Activated CD4-positive, CD25-positive, alpha-beta regulatory T cell treated with anti-CD3 and anti-CD28 coated beads, Interleukin-2, amount 50 U/mL, for 72 hours (primary cell): ENCODE data around the gene CYP2J2.
"Not testable (repeated sequence)": the region's sequence is repeated elsewhere in the genome, so short reads cannot be mapped to it uniquely, and the experiment has no call there.

Experiments used
- DNase-seq: peaks from one replicate; pipeline ENCODE4 v3.0.0; 2021

Gene CYP2J2, protein sequence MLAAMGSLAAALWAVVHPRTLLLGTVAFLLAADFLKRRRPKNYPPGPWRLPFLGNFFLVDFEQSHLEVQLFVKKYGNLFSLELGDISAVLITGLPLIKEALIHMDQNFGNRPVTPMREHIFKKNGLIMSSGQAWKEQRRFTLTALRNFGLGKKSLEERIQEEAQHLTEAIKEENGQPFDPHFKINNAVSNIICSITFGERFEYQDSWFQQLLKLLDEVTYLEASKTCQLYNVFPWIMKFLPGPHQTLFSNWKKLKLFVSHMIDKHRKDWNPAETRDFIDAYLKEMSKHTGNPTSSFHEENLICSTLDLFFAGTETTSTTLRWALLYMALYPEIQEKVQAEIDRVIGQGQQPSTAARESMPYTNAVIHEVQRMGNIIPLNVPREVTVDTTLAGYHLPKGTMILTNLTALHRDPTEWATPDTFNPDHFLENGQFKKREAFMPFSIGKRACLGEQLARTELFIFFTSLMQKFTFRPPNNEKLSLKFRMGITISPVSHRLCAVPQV

DNA sequence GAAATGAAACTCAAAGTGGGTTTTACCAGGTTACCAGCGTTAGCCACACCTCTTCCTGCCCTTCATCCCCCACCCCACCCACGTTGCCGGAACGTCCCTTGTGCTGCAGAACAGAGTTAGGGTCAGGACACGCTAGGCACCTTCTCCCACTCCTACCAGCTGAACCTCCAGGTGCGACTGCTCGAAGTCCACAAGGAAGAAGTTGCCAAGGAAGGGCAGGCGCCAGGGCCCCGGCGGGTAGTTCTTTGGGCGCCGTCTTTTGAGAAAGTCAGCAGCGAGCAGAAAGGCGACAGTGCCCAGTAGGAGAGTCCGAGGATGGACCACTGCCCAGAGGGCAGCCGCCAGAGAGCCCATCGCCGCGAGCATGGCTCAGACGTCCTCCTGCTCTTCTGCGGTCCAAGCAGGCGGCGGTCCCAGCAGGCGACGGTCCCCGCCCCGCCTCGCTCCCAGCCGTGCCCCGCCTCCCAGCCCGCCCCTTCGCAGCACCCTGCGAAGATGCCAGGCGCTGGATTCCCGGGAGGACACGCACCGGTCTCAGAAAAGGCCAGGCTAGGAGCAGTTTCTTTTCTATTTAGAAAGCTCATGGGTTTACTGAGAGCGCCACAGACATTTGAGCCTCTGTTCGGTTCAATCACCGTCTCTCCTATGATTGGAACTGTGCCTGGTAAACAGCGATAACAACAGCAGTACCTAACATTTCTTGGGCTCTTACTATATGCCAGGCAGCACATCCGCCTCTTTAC lies at the start of gene CYP2J2:
CYP2J2 (minus strand) TSS at position 393 of the 743 bp plus-strand sequence; CDS start at position 366, 27 bp downstream.
- DNase-seq: peak; percentile 37

DNA sequence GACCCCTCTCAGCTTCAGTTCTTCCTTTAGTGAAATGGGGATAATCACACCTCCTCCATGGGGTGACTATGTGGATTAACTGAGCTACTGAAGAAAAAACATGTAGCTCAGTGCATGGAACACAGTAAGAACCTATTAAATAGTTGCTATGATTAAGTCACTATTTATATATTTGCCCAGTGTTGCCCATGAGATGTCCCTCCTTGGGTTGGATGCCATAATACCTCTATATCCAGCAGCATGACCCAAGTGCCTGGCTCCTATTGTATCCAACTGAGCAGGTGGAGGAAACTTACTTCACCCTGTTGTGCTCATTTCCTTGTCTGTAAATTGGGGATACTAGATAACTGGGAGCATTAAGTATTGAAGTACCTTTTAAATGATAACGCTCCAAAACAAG lies 47.1 kb upstream of the CYP2J2 start:
- DNase-seq: no peak

DNA sequence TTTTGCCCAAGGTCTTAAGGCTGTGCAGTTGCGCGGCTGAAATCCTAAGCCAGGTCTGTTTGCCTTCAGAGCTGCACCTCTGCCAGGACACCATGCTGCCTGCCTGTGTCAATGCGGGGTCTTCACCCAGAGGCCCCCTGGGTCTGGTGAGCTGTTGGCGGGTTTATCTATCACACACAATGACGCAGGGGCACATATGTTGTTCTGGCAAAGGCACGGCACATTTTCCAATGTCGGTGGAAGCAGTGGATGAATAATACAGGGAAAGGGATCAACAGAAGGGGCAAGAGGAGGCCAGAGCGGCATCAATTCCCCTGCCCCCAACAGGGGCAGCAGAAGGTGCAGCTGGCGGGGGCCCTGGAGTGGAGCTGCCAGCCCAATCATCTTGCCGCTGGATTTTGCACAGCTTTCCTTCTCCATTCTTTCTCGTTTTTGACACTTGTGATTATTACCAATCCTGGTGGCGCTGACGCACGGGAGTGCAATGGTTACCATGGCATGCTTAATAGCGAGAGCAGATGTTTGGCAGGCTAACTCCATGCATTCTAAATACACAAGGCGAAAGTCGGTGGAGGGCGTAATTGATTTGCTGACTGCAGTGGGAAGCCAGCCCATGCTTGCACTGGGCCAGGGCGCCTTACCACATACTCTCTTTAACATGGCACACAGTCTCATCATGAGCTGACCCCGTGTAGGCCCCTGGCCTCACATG lies 45.8 kb upstream of the CYP2J2 start:
- no peak for DNase-seq

DNA sequence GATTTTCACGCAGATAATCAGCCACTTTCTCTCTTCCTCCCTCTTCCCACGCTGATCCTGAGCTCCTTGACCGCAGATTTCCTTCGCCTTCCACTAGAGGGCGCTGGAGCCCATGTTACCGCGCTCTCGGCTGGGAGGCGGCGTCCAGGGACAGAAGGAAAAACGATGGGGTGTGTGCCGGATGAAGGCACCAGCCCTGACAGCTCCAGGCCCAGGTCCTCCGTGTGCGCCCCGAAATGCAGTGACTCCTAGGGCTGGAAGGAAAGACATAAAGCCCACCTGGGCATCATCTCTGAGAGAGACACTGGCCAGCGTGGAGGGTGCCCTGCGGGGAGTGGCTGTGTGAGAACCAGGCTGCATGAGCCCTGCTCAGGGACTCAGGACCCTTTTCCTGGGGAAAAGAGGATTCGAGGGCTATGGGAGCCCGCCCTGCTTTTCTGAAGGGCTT lies 44.9 kb upstream of the CYP2J2 start:
- DNase-seq: peak; percentile 53

DNA sequence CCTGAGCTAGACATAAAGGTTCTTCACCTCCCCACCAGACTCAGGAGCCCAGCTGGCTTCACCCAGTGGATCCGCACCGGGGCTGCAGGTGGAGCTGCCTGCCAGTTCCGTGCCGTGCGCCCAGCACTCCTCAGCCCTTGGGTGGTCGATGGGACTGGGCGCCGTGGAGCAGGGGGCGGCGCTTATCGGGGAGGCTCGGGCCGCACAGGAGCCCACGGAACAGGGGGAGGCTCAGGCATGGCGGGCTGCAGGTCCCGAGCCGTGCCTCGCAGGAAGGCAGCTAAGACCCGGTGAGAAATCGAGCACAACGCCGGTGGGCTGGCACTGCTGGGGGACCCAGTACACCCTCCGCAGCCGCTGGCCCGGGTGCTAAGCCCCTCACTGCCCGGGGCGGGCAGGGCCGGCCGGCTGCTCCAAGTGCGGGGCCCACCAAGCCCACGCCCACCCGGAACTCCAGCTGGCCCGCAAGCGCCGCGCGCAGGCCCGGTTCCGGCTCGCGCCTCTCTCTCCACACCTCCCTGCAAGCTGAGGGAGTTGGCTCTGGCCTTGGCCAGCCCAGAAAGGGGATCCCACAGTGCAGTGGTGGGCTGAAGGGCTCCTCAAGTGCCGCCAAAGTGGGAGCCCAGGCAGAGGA lies 43.1 kb upstream of the CYP2J2 start:
- not testable (repeated sequence) for DNase-seq

DNA sequence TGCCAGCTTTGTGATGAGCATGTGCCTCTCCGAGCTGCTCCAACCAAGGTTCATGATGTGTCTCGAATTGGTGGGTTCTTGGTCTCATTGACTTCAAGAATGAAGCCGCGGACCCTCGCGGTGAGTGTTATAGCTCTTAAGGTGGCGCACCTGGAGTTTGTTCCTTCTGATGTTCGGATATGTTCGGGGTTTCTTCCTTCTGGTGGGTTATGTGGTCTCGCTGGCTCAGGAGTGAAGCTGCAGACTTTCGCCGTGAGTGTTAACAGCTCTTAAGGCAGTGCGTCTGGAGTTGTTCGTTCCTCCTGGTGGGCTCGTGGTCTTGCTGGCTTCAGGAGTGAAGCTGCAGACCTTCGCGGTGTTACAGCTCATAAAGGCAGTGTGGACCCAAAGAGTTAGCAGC lies 42.2 kb upstream of the CYP2J2 start:
- DNase-seq: not testable (repeated sequence)

DNA sequence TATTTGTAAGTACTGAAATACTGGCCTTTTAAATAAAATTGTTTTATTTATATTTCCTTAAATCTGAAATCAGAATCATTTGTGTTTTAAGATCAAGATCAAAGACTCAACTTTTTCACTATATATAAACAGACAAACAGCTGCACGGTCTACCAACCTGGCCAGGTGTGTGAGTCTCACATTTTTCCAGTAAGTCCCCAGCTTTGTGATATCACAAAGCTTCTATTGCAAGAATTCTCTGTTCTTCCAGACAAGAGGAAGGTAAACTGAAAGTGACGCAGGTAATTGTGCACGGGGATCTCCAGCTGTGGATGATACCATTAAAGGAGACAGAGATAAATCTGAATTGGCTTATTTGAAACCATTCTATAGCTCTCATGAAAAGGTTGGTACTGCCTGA lies 41.2 kb upstream of the CYP2J2 start:
- DNase-seq: no peak

DNA sequence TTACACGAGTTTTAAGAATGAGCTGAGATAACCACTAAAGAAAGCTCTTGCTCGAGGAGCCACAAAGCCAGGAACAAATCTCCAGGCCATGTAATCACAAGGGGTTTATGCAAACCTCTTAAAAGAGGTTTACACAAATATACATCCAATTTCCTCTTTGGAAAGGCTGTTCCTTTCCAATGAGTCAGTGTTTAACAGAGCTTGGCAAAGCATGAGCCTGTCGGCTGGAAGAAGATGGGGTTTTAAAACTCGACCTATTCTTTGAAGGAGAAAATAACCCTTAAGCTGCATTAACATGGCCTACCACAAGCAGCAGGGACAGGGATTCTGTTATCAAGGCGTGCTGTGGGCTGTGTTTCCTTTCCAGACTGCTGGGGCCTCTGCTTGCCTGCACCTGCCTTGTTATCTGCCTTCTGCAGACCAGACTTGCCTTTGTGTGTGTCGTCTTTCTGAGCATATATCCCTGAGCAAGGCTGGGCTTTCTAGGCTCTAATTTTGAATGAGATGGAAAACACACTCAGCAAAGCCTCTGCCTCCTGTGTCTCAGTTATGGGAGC lies 40.6 kb upstream of the CYP2J2 start:
- no peak for DNase-seq

DNA sequence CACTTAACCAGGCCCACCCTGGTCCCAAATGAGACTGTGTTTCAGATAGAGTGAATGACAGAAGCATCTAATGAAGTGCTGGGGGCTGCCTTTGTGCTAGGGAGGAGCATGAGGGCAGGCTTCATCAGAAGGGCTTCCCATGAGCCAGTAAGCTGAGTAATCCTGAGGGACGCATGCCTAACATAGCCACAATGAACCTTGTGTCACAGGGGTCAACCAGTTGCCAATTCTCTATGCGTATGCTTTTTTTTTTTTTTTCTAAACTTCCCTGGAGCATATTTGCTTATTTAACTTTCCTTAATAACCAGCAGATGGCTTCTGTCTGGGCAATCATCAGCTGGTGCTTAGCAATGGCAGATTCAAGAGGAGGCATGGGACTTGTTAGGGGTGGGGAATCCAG lies 25.5 kb upstream of the CYP2J2 start:
- DNase-seq: no peak

DNA sequence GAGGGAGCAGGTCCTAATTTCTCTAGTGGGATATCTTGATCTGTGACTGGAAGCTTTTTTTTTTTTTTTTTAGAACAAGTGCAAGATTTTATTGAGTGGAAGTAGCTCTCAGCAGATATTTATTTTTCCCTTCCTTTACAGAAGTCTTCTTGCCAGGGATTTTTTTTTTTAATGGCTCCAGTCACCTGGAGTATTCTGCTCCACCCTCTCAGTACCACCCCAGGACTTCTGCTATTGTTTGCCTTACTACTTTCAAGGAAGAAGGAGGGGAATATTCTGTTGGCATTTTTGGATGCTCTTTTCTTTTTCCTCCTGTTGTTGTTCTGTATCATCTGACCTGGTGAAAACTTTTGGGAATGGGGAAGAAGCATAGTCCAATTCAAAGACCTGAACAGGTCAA lies 23.1 kb upstream of the CYP2J2 start:
- DNase-seq: no peak

DNA sequence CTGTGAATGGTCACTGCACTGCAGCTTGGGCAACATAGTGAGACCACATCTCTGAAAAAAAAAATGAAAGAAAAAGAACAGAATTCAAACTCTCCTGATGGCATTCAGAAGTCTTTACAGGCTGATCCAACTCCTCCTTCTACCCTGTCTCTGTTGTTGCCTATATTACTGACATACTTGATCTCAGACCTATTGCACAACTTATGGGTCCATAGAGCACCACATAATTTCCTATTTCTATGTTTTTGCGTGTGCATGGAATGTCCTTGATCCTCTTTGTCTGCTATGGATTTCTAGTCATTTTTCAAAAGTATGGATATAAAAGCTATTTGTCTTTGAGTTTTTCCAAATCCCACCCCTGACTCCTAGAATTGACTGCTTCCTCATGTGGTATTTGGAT lies 22.4 kb upstream of the CYP2J2 start:
- DNase-seq: no peak

DNA sequence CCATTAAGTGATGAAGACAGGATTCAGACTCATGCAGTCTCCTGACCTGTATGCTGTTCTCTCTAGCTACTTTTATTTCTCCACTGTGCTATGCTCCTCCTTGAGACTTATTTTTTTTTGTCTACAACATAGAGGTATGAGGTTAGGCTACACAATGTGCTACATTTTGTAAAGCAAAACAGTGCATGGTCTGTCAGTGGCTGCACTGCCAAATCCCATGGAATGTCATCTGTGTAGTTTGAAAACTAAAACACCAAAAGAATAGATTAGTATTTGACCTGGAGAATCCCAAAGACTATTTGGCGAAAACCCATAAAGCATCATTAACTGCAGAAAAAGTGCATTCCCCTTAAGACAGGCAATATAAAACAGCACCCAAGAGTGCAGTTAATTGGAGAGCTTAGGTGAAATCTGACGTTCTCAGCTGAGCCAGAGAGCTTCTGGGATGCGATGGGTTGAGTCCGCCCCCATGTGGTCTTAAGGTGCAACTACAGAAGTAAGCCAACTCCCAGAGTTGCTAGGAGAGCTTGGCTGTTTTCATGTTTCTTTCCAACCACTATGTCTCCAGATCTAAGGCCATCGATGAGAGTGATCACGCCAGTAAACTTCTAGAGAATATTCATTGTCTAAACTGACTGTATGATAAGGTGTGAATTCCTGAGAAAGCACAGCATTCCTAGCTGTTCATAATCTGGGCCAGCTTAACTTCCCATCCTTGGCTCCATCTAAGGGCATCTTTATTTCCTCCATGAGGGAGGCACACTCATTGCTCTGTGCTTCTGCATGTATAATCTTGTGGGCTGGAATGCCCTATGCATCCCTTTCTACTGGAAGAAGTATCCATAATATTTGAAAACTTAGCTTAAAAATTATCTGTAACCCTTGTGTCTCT lies 20.7 kb upstream of the CYP2J2 start:
- no peak for DNase-seq

DNA sequence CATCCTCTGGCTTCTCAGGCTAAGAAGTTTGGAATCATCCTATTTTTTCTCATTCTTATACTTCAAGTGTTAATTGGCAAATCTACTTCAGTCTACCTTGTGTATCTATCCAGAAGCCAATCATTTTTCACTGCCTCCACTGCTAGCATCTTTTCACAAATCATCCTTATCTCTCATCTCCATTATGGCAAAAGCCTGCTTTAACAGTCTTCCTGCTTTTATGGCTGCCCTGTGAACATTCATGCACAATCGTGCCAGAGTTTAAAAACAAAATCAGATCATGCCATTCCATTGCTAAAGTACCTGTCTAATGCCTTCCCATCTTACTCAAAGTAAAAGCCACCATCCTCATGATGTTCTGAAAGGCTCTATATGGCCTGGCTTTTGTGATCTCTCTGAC lies 19.2 kb upstream of the CYP2J2 start:
- no peak for DNase-seq

DNA sequence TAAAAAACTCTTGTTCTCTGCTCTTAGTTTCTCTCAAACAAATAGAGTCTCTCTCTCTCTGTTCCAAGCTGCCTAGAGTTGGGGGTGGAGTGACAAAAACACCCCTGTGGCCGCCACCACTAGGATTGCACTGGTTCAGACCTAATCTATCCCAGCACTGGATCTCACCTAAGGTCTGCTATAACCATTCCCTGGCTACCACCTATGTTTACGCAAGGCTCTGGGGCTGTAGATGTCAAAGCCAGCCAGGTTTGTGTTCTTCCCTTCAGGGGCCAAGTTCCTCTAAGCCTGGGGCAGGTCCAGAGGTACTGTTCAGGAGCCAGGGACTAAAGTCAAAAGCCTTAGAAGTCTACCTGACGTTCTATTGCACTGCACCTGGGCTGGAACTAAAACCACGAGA lies 12.8 kb upstream of the CYP2J2 start:
- DNase-seq: no peak

DNA sequence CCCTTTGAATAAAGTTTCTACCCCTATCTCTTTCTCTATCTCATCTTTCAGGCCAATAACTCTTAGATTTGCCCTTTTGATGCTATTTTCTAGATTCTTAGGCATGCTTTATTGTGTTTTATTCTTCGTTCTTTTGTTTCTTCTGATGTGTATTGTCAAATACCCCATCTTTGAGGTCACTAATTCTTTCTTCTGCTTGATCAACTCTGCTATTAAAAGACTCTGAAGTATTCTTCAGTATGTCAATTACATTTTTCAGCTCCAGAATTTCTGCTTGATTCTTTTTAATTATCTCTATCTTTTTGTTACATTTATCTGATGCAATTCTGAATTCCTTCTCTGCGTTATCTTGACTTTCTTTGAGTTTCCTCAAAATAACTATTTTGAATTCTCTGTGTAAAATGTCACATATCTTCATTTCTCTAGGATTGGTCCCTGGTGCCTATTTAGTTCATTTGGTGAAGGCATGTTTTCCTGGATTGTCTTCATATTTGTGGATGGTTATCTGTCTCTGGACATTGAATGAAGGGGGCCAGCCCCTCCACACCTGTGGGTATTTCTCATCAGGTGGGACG lies 11.2 kb upstream of the CYP2J2 start:
- DNase-seq: no peak

DNA sequence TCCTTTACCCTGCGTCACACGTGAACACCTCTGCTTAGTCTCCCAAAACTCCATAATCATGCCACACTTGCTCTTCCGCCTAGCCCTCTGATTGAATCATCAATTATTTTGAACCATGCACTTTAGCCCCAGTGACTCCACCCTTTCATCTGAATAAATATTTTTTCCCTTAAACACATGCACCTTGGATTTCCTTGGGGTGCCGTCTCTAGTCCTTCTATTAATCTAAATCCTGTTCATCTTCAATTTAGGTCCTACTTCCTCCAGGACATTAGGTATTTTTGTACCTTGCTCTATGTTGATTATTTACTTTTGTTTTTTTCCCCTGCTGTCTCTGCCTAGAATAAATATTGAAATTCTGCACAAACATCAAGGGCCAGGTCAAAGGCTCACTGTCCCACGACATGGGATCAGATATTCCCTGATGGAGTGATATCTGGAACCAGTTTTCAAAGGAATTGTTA lies 9.8 kb upstream of the CYP2J2 start:
- DNase-seq: no peak

DNA sequence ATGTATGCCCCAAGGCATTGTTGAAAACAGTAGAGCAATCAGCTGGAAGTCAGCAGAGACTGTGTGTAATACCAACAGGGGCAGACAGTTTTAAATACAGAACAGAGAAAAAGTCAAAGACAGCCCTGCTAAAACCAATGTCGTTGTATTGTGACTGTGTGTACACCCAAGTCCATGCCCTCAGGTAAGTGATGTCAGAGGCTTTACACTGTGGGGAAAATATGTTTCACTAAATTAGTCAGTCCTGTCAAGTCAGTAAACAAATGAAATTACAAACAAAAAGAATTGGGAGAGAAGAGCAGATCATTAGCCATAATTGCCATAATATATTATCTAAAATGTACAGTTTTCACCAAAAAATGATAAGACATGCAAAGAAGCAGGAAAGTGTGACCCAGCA lies 2.4 kb upstream of the CYP2J2 start:
- DNase-seq: no peak

DNA sequence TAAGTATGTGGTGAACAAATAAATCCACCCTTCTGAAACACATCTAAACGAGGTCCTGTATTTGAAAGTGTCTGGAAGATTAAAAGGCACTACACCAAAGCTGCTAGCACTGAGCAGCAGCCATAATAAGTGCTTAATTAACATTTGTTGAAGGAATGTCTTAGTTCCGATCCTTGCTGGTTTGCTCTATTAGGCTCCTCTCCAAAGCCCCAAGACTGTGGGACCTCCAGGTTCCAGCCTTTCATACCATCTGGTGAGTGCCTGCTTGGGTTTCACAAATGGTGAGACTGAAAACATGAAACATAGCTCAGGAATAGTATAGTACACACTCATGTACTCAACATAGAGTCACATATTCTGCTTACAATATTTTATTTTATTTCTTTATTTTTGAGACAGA lies 640 bp upstream of the CYP2J2 start:
- DNase-seq: no peak

DNA sequence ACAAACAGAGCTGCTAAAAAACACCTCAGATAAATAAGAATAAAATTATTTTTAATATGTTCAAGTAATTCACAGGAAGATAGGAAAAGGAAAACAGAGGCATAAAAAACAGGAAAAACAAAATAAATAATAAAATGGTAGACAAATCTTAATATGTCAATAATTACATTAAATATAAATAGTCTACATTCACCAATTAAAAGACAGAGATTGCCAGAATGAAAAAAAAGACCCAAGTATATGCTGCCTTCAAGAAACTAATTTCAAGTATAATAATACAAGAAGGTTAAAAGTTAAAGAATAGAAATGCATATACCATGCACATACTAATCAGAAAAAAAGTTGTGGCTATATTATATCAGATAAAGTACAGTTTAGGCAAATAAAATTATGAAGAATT lies 1.9 kb downstream of the CYP2J2 start:
- DNase-seq: no peak

DNA sequence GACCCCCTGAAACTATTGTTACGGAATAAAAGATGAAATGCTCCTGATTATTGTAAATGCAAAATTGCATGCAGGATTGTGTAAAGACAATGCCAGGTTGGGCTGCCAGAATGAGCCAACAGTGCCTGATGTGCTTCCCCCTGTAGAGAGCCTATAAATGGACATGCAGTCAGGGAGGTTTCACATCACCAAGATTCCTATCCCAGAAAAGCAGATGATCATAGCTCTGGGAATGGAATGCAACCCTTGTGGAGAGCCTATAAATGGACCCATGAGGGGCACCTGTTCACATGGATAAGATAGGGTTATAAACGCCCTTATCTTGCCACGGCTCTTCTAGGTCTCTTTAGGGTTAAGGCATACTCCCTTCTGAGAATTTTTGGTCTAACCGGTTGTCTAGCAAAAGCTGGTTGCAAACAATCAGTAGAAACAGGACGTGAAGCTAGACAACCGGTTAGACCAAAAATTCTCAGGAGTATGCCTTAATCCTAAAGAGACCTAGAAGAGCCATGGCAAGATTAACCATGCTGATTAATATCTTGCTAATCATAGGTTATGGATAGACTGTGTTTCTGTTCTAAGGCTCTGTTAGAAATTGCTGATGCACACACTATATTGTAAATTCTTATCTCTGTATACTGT lies 5.2 kb downstream of the CYP2J2 start:
- not testable (repeated sequence) for DNase-seq

DNA sequence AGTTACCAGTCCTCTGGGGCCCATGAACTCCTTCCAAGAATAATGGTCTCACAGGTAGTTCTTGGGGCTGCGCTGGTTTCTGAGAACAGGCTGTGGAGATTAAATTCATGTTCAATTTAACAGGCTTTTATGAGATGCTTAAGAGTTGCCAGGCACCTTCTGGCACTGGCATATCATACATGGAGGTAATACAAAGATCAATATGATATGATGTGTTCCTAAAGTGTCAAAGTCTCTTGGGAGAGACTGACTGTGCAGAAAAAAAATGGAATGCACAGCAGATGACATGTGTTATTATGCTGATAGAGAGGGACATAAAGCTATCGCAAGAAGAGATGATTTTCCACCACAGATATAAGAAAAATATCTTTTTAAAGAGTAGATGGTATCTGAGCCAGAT lies 6.8 kb downstream of the CYP2J2 start:
- DNase-seq: no peak
